Tibial nerve (tissue), 4 donors: ENCODE data around the gene CRTC3. TPM values are rescaled to one million over a fixed set of nuclear protein-coding genes. Genes with fewer than 3 reads are reported as not detected.

Experiments used
- DNase-seq, 2 donors: peaks; one replicate each; pipeline ENCODE4 v3.0.0-alpha.2; 2019; ENCODE audit warnings: low spot score in 2 of 2
- H3K27ac ChIP-seq, 4 donors: fragments of 200-600 bp; sonication (generic) in 3 of 4; one replicate each; pipeline ENCODE4 v1.5.1; 2017 to 2019; ENCODE audit warnings: mild to moderate bottlenecking in 1 of 4
- H3K27me3 ChIP-seq, 2 donors: fragments of 200-600 bp; sonication (generic) in 1 of 2; one replicate each; pipeline versions ENCODE4 v1.5.1 to v1.6.0; 2017 to 2019
- H3K36me3 ChIP-seq, 3 donors: fragments of 200-600 bp; sonication (generic); one replicate each; pipeline ENCODE4 v1.5.1; 2018 to 2019
- H3K4me1 ChIP-seq, 4 donors: fragments of 200-600 bp; sonication (generic) in 3 of 4; one replicate each; pipeline ENCODE4 v1.5.1; 2017 to 2019
- H3K4me3 ChIP-seq, 4 donors: fragments of 200-600 bp; sonication (generic) in 3 of 4; one replicate each; pipeline ENCODE4 v1.5.1; 2017 to 2019; ENCODE audit warnings: mild to moderate bottlenecking in 1 of 4, moderate library complexity in 1 of 4
- H3K9me3 ChIP-seq, 4 donors: fragments of 200-600 bp; sonication (generic) in 3 of 4; one replicate each; pipeline ENCODE4 v1.5.1; 2017 to 2019
- CTCF ChIP-seq, 5 experiments: fragments of 200-600 bp in 3 of 5; fragments of 450-650 bp in 2 of 5; sonication (generic) in 3 of 5; IDR thresholded peaks; one replicate each; pipeline ENCODE4 v1.5.1; 2016 to 2019; ENCODE audit warnings: antibody characterized with exemption in 5 of 5, mild to moderate bottlenecking in 3 of 5, moderate library complexity in 2 of 5
- EP300 ChIP-seq, 2 donors: sonication (generic); formaldehyde crosslinking; IDR thresholded peaks; one replicate each; pipeline ENCODE4 v1.6.1; 2017; ENCODE audit warnings: antibody characterized with exemption in 2 of 2, mild to moderate bottlenecking in 1 of 2
- POLR2A ChIP-seq, 2 donors: fragments of 450-650 bp; IDR thresholded peaks; one replicate each; pipeline ENCODE4 v1.6.1; 2017; ENCODE audit warnings: antibody characterized with exemption in 2 of 2, mild to moderate bottlenecking in 2 of 2, moderate library complexity in 2 of 2
- WGBS, 2 donors: methylation state at CpG; one replicate each; pipeline ENCODE4 v1.1.5; 2018; 5-methylcytosine and 5-hydroxymethylcytosine counted together
- total RNA-seq, 4 donors: library from RNA; depleted of rRNA; stranded (reverse); fragments of >200 nt; gene quantifications; one replicate each; pipeline ENCODE4 v1.1.0, GENCODE V29; 2016

Gene CRTC3
- total RNA-seq, 4 donors from 2014 or later = 52.7 to 63.7 (median 60.6) TPM

DNA sequence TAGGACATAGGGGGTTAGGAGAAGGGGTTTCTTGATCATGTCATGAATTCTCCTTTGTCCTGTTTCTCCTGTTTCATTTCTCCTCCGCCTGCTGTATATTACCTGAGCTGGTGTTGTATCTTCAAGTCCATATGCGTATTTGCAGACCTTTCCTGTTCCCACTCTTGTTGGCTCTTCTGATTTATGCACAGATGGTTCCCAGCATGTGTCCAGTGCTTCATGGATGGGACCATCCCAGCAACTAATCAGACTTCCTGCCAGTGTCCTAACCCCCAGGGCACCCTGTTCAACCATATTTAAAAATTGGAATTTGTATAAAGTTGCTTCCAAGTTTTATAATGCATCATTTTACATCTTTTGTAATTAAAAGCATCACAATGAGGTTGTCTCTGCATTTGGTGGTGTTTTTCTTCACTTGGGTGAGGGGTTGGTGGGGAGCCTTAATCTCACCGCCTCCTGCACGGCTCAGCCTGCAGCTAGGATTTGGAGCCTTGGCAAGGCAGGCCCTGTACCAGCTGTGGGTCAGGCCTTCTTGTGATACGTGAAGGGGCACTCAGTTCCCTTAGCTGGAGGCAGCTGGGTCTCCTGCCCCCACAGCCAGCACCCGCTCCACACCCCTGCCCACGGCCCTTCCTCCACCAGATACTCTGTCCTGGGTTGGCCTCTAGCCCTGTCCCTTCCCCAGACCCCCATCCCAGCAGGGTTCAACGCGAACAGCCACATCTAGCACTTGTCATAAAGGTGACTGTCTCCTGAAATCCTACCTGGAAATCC, 115.4 kb downstream of the CRTC3 start:
- 78% methylated on average over 9 of the region's 9 CpGs for WGBS, 2 donors
- Histone ChIP-seq H3K36me3 (peaks cover 10 to 45% (median 15%) of the 10 kb centered on the region in 3 donors), H3K27me3 (no peaks in the 10 kb centered on the region), H3K4me1 (peaks cover 0 to 27% (median 16%) of the 10 kb centered on the region in 4 donors), H3K9me3 (peaks cover 0 to 6% (median 0%) of the 10 kb centered on the region in 4 donors), H3K27ac (peak overlapping the region in 2 of 4 donors; percentile 68 to 73), H3K4me3 (no peak overlapping the region)
- DNase-seq = no peak
- no peak for TF ChIP-seq EP300 (IDR thresholded peaks at IDR 0.05)
- no peak for TF ChIP-seq POLR2A (IDR thresholded peaks at IDR 0.05)
- TF ChIP-seq CTCF (IDR thresholded peaks at IDR 0.05) = no peak

DNA sequence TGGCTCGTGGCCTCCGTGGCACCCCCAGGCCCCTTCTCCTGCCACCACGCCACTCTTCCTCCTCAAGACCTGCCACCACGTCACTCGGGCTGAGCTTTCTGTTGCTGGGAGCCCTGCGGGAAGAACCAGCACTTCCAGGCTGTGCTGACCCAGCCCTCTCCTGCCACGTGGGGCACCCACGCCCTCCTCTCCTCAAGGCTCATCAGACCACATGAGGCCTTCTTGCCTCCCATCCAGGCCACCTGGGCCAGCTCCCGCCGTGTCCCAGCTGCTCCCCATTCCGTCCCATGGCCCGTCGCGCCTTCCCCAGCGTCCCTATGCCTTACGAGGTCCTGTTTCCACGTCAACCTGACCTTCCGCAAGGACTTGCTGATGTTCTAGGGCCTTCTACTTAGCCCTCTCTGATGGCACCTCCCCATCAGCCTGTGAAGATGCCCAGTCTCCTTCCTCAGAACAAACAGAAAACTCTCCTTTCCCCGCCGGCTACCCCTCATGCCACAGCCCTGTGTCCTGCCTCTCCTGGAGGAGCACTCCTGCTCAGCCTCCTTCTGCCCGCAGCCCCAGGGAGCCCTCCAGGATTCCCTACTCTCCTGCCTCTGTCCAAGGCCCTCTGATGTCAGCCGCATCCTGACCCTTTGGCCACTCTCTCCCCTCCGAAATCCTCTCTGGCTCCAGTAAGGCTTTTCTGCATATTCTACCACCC, 116.3 kb downstream of the CRTC3 start:
- Histone ChIP-seq H3K27me3 (no peaks in the 10 kb centered on the region), H3K4me3 (no peak overlapping the region), H3K4me1 (peaks cover 0 to 28% (median 16%) of the 10 kb centered on the region in 4 donors), H3K36me3 (peaks cover 10 to 36% (median 11%) of the 10 kb centered on the region in 3 donors), H3K9me3 (peaks cover 0 to 6% (median 0%) of the 10 kb centered on the region in 4 donors), H3K27ac (peak overlapping the region in 2 of 4 donors; percentile 68 to 73)
- 76% methylated on average over 23 of the region's 23 CpGs for WGBS, 2 donors
- no peak for DNase-seq
- TF ChIP-seq POLR2A (IDR thresholded peaks at IDR 0.05) = no peak
- TF ChIP-seq CTCF (IDR thresholded peaks at IDR 0.05) = no peak
- TF ChIP-seq EP300 (IDR thresholded peaks at IDR 0.05) = no peak

GRCh38 chr15:90646662-90647305, 117.1 kb downstream of the CRTC3 start:
- peak overlapping the region in 2 of 4 donors; percentile 68 to 73 for H3K27ac ChIP-seq
- peaks cover 10 to 28% (median 11%) of the 10 kb centered on the region in 3 donors for H3K36me3 ChIP-seq
- H3K9me3 ChIP-seq = peaks cover 0 to 6% (median 0%) of the 10 kb centered on the region in 4 donors
- peaks cover 0 to 28% (median 16%) of the 10 kb centered on the region in 4 donors for H3K4me1 ChIP-seq
- DNase-seq = no peak
- TF ChIP-seq EP300 (IDR thresholded peaks at IDR 0.05) (no peak), CTCF (IDR thresholded peaks at IDR 0.05) (no peak), POLR2A (IDR thresholded peaks at IDR 0.05) (no peak)
- 71 to 73% methylated on average over 6 of the region's 6 CpGs for WGBS, 2 donors
- H3K4me3 ChIP-seq = no peak overlapping the region
- H3K27me3 ChIP-seq = no peaks in the 10 kb centered on the region

DNA sequence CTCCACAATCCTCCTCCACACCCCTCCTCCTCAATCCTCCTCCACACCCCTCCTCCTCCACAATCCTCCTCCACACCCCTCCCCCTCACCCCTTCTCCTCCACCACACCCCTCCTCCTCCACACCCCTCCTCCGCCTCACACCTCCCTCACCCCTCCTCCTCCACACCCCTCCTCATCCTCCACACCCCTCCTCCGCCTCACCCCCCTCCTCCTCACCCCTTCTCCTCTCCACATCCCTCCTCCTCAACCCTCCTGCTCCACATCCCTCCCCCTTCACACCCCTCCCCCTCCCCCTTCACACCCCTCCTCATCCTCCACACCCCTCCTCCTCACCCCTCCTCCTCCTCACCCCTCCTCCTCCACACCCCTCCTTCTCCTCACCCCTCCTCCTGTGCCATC, 117.6 kb downstream of the CRTC3 start:
- no peak for DNase-seq
- no CpG with 5 or more reads among the region's 2 CpGs for WGBS, 2 donors

More for the DNA sequence above, 117.6 kb downstream of the CRTC3 start:
- H3K27ac ChIP-seq = peak overlapping the region in 2 of 4 donors; percentile 82 to 86
- no peaks in the 10 kb centered on the region for H3K27me3 ChIP-seq
- H3K9me3 ChIP-seq = peaks cover 0 to 6% (median 0%) of the 10 kb centered on the region in 4 donors
- H3K4me1 ChIP-seq = peaks cover 0 to 28% (median 16%) of the 10 kb centered on the region in 4 donors
- H3K4me3 ChIP-seq = no peak overlapping the region
- H3K36me3 ChIP-seq = peaks cover 10 to 23% (median 10%) of the 10 kb centered on the region in 3 donors
- TF ChIP-seq POLR2A (IDR thresholded peaks at IDR 0.05) (no peak), EP300 (IDR thresholded peaks at IDR 0.05) (no peak), CTCF (IDR thresholded peaks at IDR 0.05) (no peak)
